ENCODE results near the gene SLC35A1. TPM values are rescaled to one million over a fixed set of nuclear protein-coding genes. Genes with fewer than 3 reads are reported as not detected.

The SLC35A1 gene
- total RNA-seq, 1 donor from 2014 or later, result 15.3 TPM

- Mint-ChIP-seq H3K27ac (ENCODE audit: unreplicated experiment) (no peak overlapping the region), H3K4me1 (no peaks in the 10 kb centered on the region), H3K27me3 (ENCODE audit: low read depth) (no peaks in the 10 kb centered on the region), H3K9me3 (no peaks in the 10 kb centered on the region), H3K4me3 (no peak overlapping the region), H3K36me3 (ENCODE audit: low read depth) (peaks cover 2% of the 10 kb centered on the region)
- DNase-seq (ENCODE audit: low read depth, low spot score), result no peak
- no peak for TF ChIP-seq CTCF (conservative IDR thresholded peaks at IDR 0.05)
Measured at GRCh38 chr6:87529221-87529620, 56.4 kb downstream of the SLC35A1 start.

- peaks cover 3% of the 10 kb centered on the region for H3K9me3 Mint-ChIP-seq
- no peaks in the 10 kb centered on the region for H3K4me1 Mint-ChIP-seq
- no peaks in the 10 kb centered on the region for H3K27me3 Mint-ChIP-seq (ENCODE audit: low read depth)
- H3K27ac Mint-ChIP-seq (ENCODE audit: unreplicated experiment), result no peak overlapping the region
- TF ChIP-seq CTCF (conservative IDR thresholded peaks at IDR 0.05), result no peak
- H3K4me3 Mint-ChIP-seq, result no peak overlapping the region
- DNase-seq (ENCODE audit: low read depth, low spot score), result no peak
- peaks cover 10% of the 10 kb centered on the region for H3K36me3 Mint-ChIP-seq (ENCODE audit: low read depth)
Measured at GRCh38 chr6:87534377-87535047, 61.7 kb downstream of the SLC35A1 start.

- H3K4me1 Mint-ChIP-seq, result no peaks in the 10 kb centered on the region
- peaks cover 6% of the 10 kb centered on the region for H3K9me3 Mint-ChIP-seq
- no peak overlapping the region for H3K27ac Mint-ChIP-seq (ENCODE audit: unreplicated experiment)
- H3K27me3 Mint-ChIP-seq (ENCODE audit: low read depth), result no peaks in the 10 kb centered on the region
- no peak for DNase-seq (ENCODE audit: low read depth, low spot score)
- peaks cover 19% of the 10 kb centered on the region for H3K36me3 Mint-ChIP-seq (ENCODE audit: low read depth)
- H3K4me3 Mint-ChIP-seq, result no peak overlapping the region
- no peak for TF ChIP-seq CTCF (conservative IDR thresholded peaks at IDR 0.05)
Measured at GRCh38 chr6:87538510-87539260, 65.9 kb downstream of the SLC35A1 start.

GRCh38 chr6:87539554-87539953 lies 66.8 kb downstream of the SLC35A1 start:
- Mint-ChIP-seq H3K4me3 (no peak overlapping the region), H3K9me3 (peaks cover 6% of the 10 kb centered on the region), H3K4me1 (no peaks in the 10 kb centered on the region), H3K36me3 (ENCODE audit: low read depth) (peaks cover 20% of the 10 kb centered on the region), H3K27ac (ENCODE audit: unreplicated experiment) (no peak overlapping the region), H3K27me3 (ENCODE audit: low read depth) (no peaks in the 10 kb centered on the region)
- TF ChIP-seq CTCF (conservative IDR thresholded peaks at IDR 0.05), result no peak
- no peak for DNase-seq (ENCODE audit: low read depth, low spot score)

- H3K36me3 Mint-ChIP-seq (ENCODE audit: low read depth), result peaks cover 22% of the 10 kb centered on the region
Measured at GRCh38 chr6:87540539-87540938, 67.8 kb downstream of the SLC35A1 start.

More at GRCh38 chr6:87540539-87540938, 67.8 kb downstream of the SLC35A1 start:
- Mint-ChIP-seq H3K4me1 (no peaks in the 10 kb centered on the region), H3K27ac (ENCODE audit: unreplicated experiment) (no peak overlapping the region), H3K27me3 (ENCODE audit: low read depth) (no peaks in the 10 kb centered on the region), H3K4me3 (no peak overlapping the region), H3K9me3 (peaks cover 6% of the 10 kb centered on the region)
- no peak for DNase-seq (ENCODE audit: low read depth, low spot score)
- TF ChIP-seq CTCF (conservative IDR thresholded peaks at IDR 0.05), result no peak

All from neural crest cell (in vitro differentiated cells).